ENCODE data around the gene CPXM1.

GRCh38 chr20:2798814-2799213, 1.6 kb downstream of the CPXM1 start:
- no peak for TF ChIP-seq EZH2phosphoT487 (conservative IDR thresholded peaks at IDR 0.05; ENCODE audit: low read length)
- TF ChIP-seq CTCF (IDR thresholded peaks at IDR 0.05; ENCODE audit: insufficient read depth, low read length, poor library complexity, severe bottlenecking) = no peak
